Measurements from ENCODE around the gene ZNF273. TPM values are rescaled to one million over a fixed set of nuclear protein-coding genes. Genes with fewer than 3 reads are reported as not detected.
"Not testable (repeated sequence)": the region's sequence is repeated elsewhere in the genome, so short reads cannot be mapped to it uniquely, and the experiment has no call there.

Gene ZNF273
- total RNA-seq, 2 experiments from 2014 or later, result 22.8 to 23.7 TPM

DNA sequence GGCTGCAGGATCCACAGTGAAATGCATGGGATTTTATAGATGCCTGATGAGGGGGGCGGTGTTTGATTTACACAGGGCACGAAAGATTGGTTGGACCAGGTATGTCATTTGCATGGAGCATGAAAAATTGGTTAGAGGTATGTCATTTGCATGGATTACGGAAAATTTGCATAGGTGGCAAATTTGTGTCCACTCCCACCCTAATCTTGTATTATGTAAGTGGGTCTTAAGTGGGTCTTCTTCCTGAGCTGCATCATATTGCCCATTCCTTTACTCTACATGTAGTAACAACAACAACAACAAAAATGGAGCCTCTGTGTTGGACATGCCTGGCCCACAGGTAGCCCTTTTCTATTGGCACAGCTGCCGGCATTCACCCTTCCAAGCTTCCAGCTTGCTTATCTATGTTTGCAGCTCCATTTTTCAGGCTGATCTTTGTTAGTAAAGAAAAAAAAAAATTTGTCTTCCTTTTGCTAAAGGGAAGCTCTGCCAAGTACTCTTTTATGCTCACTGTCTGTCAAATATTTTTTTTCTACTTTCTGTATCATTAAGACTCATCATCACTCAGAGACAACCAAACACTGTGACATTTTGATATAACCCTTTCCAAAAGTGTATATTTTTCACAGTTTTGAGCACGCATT lies 10.3 kb upstream of the ZNF273 start:
- Histone ChIP-seq H3K36me3 (ENCODE audit: insufficient read depth, low read length) (no peaks in the 10 kb centered on the region), H4K20me1 (ENCODE audit: insufficient read depth, low read length) (no peaks in the 10 kb centered on the region), H3K9me3 (ENCODE audit: low read length) (no peaks in the 10 kb centered on the region), H2AFZ (ENCODE audit: low read length) (no peak overlapping the region), H3K79me2 (ENCODE audit: insufficient read depth, low read depth, low read length) (no peaks in the 10 kb centered on the region), H3K4me3 (ENCODE audit: low read depth, low read length, poor library complexity, severe bottlenecking) (no peak overlapping the region), H3K4me2 (ENCODE audit: low read length) (no peak overlapping the region), H3K9me2 (ENCODE audit: insufficient read depth, low read length) (no peaks in the 10 kb centered on the region), H3K27ac (ENCODE audit: low read depth, low read length, poor library complexity, severe bottlenecking) (no peak overlapping the region), H3K4me1 (ENCODE audit: insufficient read depth, low read length, poor library complexity, severe bottlenecking) (no peaks in the 10 kb centered on the region)
- no peak for DNase-seq (ENCODE audit: low spot score)
- TF ChIP-seq, protein P1, sequence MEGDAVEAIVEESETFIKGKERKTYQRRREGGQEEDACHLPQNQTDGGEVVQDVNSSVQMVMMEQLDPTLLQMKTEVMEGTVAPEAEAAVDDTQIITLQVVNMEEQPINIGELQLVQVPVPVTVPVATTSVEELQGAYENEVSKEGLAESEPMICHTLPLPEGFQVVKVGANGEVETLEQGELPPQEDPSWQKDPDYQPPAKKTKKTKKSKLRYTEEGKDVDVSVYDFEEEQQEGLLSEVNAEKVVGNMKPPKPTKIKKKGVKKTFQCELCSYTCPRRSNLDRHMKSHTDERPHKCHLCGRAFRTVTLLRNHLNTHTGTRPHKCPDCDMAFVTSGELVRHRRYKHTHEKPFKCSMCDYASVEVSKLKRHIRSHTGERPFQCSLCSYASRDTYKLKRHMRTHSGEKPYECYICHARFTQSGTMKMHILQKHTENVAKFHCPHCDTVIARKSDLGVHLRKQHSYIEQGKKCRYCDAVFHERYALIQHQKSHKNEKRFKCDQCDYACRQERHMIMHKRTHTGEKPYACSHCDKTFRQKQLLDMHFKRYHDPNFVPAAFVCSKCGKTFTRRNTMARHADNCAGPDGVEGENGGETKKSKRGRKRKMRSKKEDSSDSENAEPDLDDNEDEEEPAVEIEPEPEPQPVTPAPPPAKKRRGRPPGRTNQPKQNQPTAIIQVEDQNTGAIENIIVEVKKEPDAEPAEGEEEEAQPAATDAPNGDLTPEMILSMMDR (conservative IDR thresholded peaks at IDR 0.05; ENCODE audit: low read length), result no peak
- TF ChIP-seq EZH2phosphoT487 (IDR thresholded peaks at IDR 0.05; ENCODE audit: borderline replicate concordance, low read depth, low read length), result no peak
- ChIA-PET CTCF (ENCODE audit: unreplicated experiment) (no interaction called here), POLR2A (interaction anchor here (1.1 to 1.2 kb wide), 2 partner anchors 10 to 45 kb away, joined by 3 to 4 read pairs; partner anchors contain the start of gene ZNF273)
- intact Hi-C loops (cut with micrococcal nuclease; ENCODE audit: unreplicated experiment), result loop anchor here (10.0 kb wide), 1 partner anchor 58 kb away; no protein-coding TSS in a partner anchor
- BruUV-seq (replicated peaks), result no TSS peak

DNA sequence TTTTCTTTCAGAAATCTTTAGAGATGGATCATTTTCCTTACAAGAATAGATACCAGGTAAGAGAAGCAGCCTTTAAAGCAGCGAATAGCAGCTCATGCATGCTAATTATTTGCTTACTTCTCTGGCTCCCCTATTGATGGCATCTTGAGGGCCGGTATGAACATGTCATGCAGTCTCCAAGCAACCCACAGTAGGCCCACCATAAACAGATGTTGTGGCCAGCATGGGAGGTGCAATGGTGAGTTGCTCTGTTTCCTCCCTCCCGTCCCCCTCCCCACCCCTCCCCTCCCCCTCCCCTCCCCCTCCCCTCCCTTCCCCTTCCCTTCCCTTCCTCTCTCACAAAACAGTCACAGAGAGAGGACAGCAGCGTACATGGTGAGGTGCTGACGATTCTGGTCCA lies 9.7 kb upstream of the ZNF273 start:
- no peaks in the 10 kb centered on the region for H3K9me3 ChIP-seq (ENCODE audit: low read length)
- no peak for TF ChIP-seq EZH2phosphoT487 (IDR thresholded peaks at IDR 0.05; ENCODE audit: borderline replicate concordance, low read depth, low read length)
- TF ChIP-seq, protein P1 (conservative IDR thresholded peaks at IDR 0.05; ENCODE audit: low read length), result no peak
- H4K20me1 ChIP-seq (ENCODE audit: insufficient read depth, low read length), result no peaks in the 10 kb centered on the region
- no peak overlapping the region for H3K4me2 ChIP-seq (ENCODE audit: low read length)
- H3K36me3 ChIP-seq (ENCODE audit: insufficient read depth, low read length), result no peaks in the 10 kb centered on the region
- H3K27ac ChIP-seq (ENCODE audit: low read depth, low read length, poor library complexity, severe bottlenecking), result no peak overlapping the region
- POLR2A ChIA-PET, result interaction anchor here (1.1 to 1.2 kb wide), 2 partner anchors 9 to 45 kb away, joined by 3 to 4 read pairs; partner anchors contain the start of gene ZNF273
- DNase-seq (ENCODE audit: low spot score), result no peak
- H3K4me3 ChIP-seq (ENCODE audit: low read depth, low read length, poor library complexity, severe bottlenecking), result no peak overlapping the region
- H3K9me2 ChIP-seq (ENCODE audit: insufficient read depth, low read length), result no peaks in the 10 kb centered on the region
- CTCF ChIA-PET (ENCODE audit: unreplicated experiment), result no interaction called here
- H3K79me2 ChIP-seq (ENCODE audit: insufficient read depth, low read depth, low read length), result no peaks in the 10 kb centered on the region
- intact Hi-C loops (cut with micrococcal nuclease; ENCODE audit: unreplicated experiment), result loop anchor here (10.0 kb wide), 1 partner anchor 59 kb away; no protein-coding TSS in a partner anchor
- no peak overlapping the region for H2AFZ ChIP-seq (ENCODE audit: low read length)
- no peaks in the 10 kb centered on the region for H3K4me1 ChIP-seq (ENCODE audit: insufficient read depth, low read length, poor library complexity, severe bottlenecking)
- BruUV-seq (replicated peaks), result no TSS peak

DNA sequence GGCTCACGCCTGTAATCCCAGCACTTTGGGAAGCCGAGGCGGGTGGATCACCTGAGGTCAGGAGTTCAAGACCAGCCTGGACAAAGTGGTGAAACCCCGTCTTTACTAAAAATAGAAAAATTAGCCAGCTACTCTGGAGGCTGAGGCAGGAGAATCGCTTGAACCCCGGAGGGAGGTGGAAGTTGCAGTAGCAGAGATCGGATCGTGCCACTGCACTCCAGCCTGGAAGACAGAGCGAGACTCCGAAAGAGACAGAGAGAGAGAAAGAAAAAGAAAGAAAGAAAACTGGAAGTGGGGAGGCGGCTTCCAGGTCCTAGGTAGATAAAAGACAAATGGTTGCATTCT lies 640 bp upstream of the ZNF273 start:
- H2AFZ ChIP-seq (ENCODE audit: low read length), result peak overlapping the region; percentile 99
- H3K27ac ChIP-seq (ENCODE audit: low read depth, low read length, poor library complexity, severe bottlenecking), result peak overlapping the region; percentile 51
- H3K9me3 ChIP-seq (ENCODE audit: low read length); H4K20me1 ChIP-seq (ENCODE audit: insufficient read depth, low read length); H3K9me2 ChIP-seq (ENCODE audit: insufficient read depth, low read length); BruUV-seq (replicated peaks); DNase-seq (ENCODE audit: low spot score); CTCF ChIA-PET (ENCODE audit: unreplicated experiment): not testable (repeated sequence)
- peaks cover 43% of the 10 kb centered on the region for H3K4me1 ChIP-seq (ENCODE audit: insufficient read depth, low read length, poor library complexity, severe bottlenecking)
- H3K79me2 ChIP-seq (ENCODE audit: insufficient read depth, low read depth, low read length), result peaks cover 44% of the 10 kb centered on the region
- H3K4me3 ChIP-seq (ENCODE audit: low read depth, low read length, poor library complexity, severe bottlenecking), result peak overlapping the region; percentile 86
- peaks cover 13% of the 10 kb centered on the region; the same call in 1 of the 2 replicates for H3K36me3 ChIP-seq (ENCODE audit: insufficient read depth, low read length)
- POLR2A ChIA-PET, result interaction anchor here (0.6 to 1.3 kb wide), 9 partner anchors 9 to 1189 kb away, joined by 3 to 5 read pairs (median 3); partner anchors contain the start of gene ZNF138
- H3K4me2 ChIP-seq (ENCODE audit: low read length), result peak overlapping the region; percentile 66
- intact Hi-C loops (cut with micrococcal nuclease; ENCODE audit: unreplicated experiment), result loop anchor here (10.0 kb wide), 1 partner anchor 572 kb away; no protein-coding TSS in a partner anchor

Measured in OCI-LY7 (cell line).